Body of pancreas (tissue), 4 donors: ENCODE data around the gene KRT16.

Experiments
- CTCF ChIP-seq, 7 experiments: fragments of 450-650 bp in 4 of 7; fragments of 200-600 bp in 3 of 7; sonication (generic) in 3 of 7; IDR thresholded peaks; one replicate each; pipeline ENCODE4 v1.5.1; 2016 to 2019; ENCODE audit warnings: antibody characterized with exemption in 7 of 7
- POLR2A ChIP-seq, 3 donors: fragments of 450-650 bp; IDR thresholded peaks; one replicate each; pipeline ENCODE4 v1.6.1; 2016; ENCODE audit warnings: antibody characterized with exemption in 3 of 3, mild to moderate bottlenecking in 2 of 3

- no peak for TF ChIP-seq CTCF (IDR thresholded peaks at IDR 0.05)
- TF ChIP-seq POLR2A (IDR thresholded peaks at IDR 0.05): no peak
Observed at GRCh38 chr17:41658846-41659245, 46.3 kb upstream of the KRT16 start.
